Testis (tissue), 3 donors: ENCODE data around the gene XG. TPM values are rescaled to one million over a fixed set of nuclear protein-coding genes. Genes with fewer than 3 reads are reported as not detected.
"Not testable (repeated sequence)": the region's sequence is repeated elsewhere in the genome, so short reads cannot be mapped to it uniquely, and the experiment has no call there.

ENCODE experiments used
- DNase-seq: peaks from one replicate; pipeline ENCODE4 v3.0.0-alpha.2; 2019
- H3K27ac ChIP-seq, 2 donors: fragments of 200-600 bp; sonication (generic); one replicate each; pipeline ENCODE4 v1.5.1; 2019
- H3K27me3 ChIP-seq: fragments of 200-600 bp; sonication (generic); one replicate; pipeline ENCODE4 v1.5.1; 2019
- H3K36me3 ChIP-seq: fragments of 200-600 bp; sonication (generic); one replicate; pipeline ENCODE4 v1.5.1; 2017; ENCODE audit warnings: low read depth; ENCODE audit errors: missing control alignments
- H3K4me1 ChIP-seq: fragments of 200-600 bp; sonication (generic); one replicate; pipeline ENCODE4 v1.5.1; 2019
- H3K4me3 ChIP-seq, 2 donors: fragments of 200-600 bp; sonication (generic); one replicate each; pipeline ENCODE4 v1.5.1; 2017 to 2019
- H3K9me3 ChIP-seq: fragments of 200-600 bp; sonication (generic); one replicate; pipeline ENCODE4 v1.5.1; 2017
- POLR2A ChIP-seq: fragments of 450-650 bp; IDR thresholded peaks from one replicate; pipeline ENCODE4 v1.6.1; 2017; ENCODE audit warnings: antibody characterized with exemption, mild to moderate bottlenecking, moderate library complexity
- WGBS, 2 donors: methylation state at CpG; one replicate each; pipeline ENCODE4 v1.1.5; 2018; 5-methylcytosine and 5-hydroxymethylcytosine counted together
- intact Hi-C: fragments of 100-400 bp; cut with DNase I; formaldehyde crosslinking; loops from one replicate; pipeline ENCODE4 v1.15.1; 2023; ENCODE audit warnings: low total_unique reads
- polyA plus RNA-seq: library from polyadenylated mRNA; stranded (reverse); fragments of 350-450 nt; fragmentation: Illumina TruSeq; extraction: RNeasy Lipid Tissue Mini Kit (QIAGEN cat#74804); gene quantifications from one replicate; pipeline ENCODE4 v1.2.3, GENCODE V29; 2014; ENCODE audit warnings: low read depth, low replicate concordance; ENCODE audit not compliant: insufficient read depth
- total RNA-seq, 2 donors: library from RNA; depleted of rRNA; stranded (reverse); fragments of >200 nt; gene quantifications; one replicate each; pipeline ENCODE4 v1.2.3, GENCODE V29; 2016
- TF ChIP-seq, protein P1 (sequence below), 3 experiments: fragments of 450-650 bp in 2 of 3; fragments of 200-600 bp in 1 of 3; sonication (generic) in 1 of 3; IDR thresholded peaks; one replicate each; pipeline ENCODE4 v1.5.1; 2016 to 2019; ENCODE audit warnings: antibody characterized with exemption in 3 of 3, mild to moderate bottlenecking in 2 of 3, moderate library complexity in 1 of 3

The XG gene
- total and polyA plus RNA-seq, 3 donors from 2014 or later = 0.19 to 0.88 (median 0.63) TPM

DNA sequence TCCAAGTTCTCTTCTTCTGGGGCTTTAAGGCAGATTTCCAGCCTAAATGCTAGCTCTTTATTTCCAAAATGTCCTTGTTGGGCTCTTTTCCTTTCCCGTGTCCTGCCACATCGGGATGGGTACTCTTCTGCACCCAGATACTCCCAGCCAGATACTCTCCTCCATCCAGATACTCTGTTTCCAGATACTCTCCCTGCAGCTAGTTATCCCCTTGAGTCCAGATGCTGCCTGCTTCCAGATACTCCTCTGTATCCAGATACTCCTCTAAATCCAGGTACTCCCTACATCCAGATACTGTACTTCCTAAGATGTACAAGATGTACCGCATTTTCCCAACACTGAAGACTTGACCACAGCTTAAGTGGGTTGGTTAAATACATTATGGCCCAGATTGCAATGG, 10.5 kb upstream of the XG start:
- Histone ChIP-seq H3K9me3 (no peaks in the 10 kb centered on the region), H3K4me1 (no peaks in the 10 kb centered on the region), H3K36me3 (no peaks in the 10 kb centered on the region), H3K4me3 (no peak overlapping the region), H3K27me3 (no peaks in the 10 kb centered on the region), H3K27ac (no peak overlapping the region)
- TF ChIP-seq, protein P1, sequence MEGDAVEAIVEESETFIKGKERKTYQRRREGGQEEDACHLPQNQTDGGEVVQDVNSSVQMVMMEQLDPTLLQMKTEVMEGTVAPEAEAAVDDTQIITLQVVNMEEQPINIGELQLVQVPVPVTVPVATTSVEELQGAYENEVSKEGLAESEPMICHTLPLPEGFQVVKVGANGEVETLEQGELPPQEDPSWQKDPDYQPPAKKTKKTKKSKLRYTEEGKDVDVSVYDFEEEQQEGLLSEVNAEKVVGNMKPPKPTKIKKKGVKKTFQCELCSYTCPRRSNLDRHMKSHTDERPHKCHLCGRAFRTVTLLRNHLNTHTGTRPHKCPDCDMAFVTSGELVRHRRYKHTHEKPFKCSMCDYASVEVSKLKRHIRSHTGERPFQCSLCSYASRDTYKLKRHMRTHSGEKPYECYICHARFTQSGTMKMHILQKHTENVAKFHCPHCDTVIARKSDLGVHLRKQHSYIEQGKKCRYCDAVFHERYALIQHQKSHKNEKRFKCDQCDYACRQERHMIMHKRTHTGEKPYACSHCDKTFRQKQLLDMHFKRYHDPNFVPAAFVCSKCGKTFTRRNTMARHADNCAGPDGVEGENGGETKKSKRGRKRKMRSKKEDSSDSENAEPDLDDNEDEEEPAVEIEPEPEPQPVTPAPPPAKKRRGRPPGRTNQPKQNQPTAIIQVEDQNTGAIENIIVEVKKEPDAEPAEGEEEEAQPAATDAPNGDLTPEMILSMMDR (IDR thresholded peaks at IDR 0.05) = no peak
- no peak for TF ChIP-seq POLR2A
- DNase-seq = no peak
- 96 to 97% methylated on average over 3 of the region's 3 CpGs for WGBS, 2 donors
- intact Hi-C loops = no loop called here

DNA sequence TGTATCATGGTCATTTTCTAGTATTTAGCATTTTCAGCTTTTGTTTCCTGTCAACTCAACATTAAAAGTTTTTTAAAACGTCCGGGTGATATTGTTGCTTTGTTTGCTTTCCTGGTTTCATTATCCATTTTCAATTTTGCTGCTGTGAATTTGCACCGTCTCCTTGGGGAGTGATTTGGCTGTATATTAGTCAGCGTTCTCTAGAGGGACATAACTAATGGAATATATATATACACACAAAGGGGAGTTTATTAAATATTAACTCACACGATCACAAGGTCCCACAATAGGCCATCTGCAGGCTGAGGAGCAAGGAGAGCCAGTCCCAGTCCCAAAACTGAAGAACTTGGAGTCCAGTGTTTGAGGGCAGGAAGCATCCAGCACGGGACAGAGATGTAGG, 5.6 kb upstream of the XG start:
- H3K4me1 ChIP-seq, DNase-seq, H3K36me3 ChIP-seq, H3K9me3 ChIP-seq, intact Hi-C loops, H3K4me3 ChIP-seq, H3K27me3 ChIP-seq: not testable (repeated sequence)
- 48 to 57% methylated on average over 6 of the region's 6 CpGs for WGBS, 2 donors
- peak overlapping the region in 1 of 2 donors; percentile 11 for H3K27ac ChIP-seq

DNA sequence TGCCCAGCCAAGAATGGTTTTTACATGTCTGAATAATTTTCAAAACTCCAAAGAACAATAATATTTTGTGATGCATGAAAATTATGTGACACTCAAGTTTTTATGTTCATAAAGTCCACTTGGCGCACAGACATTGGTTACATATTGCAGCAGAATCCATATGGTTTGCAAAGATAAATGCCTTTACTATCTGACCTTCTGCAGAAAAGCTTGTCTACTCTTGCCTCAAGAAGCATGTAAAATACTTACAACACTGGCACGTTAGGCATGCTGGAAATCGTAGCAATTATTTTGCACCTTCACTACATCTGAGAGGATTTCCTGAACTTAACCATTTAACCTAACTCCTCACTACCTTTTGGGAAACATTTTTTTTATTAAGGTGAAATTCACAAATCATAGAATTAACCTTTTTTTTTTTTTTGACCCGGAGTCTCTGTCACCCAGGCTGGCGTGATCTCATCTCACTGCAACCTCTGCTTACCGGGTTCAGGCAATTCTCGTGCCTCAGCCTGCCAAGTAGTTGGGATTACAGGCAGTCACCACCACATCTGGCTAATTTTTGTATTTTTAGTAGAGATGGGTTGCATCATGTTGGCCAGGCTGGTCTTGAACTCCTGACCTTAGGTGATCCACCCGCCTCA, 3.5 kb upstream of the XG start:
- no peaks in the 10 kb centered on the region for H3K4me1 ChIP-seq
- H3K36me3 ChIP-seq = no peaks in the 10 kb centered on the region
- DNase-seq = no peak
- no peak overlapping the region for H3K27ac ChIP-seq
- no peak for TF ChIP-seq POLR2A
- TF ChIP-seq, protein P1 (IDR thresholded peaks at IDR 0.05) = no peak
- H3K9me3 ChIP-seq = no peaks in the 10 kb centered on the region
- intact Hi-C loops = no loop called here
- H3K4me3 ChIP-seq = no peak overlapping the region
- WGBS, 2 donors = 83 to 90% methylated on average over 8 of the region's 8 CpGs
- no peaks in the 10 kb centered on the region for H3K27me3 ChIP-seq

DNA sequence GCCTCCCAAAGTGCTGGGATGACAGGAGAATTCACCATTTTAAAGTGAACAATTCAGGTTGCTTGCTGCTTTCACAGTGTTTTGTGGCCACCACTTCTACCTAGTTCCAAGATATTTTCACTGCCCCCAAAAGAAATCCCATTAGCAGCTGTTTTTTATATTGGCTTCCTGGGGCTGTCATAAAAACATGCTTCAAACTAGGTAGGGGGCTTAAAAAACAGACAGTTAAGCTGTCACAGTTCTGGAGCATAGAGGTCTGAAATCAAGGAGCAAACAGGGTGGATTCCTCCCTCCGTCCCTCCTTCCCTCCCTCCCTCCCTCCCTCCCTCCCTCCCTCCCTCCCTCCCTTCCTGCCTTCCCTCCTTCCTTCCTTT, 3.0 kb upstream of the XG start:
- Histone ChIP-seq H3K4me1 (no peaks in the 10 kb centered on the region), H3K27me3 (no peaks in the 10 kb centered on the region), H3K9me3 (no peaks in the 10 kb centered on the region), H3K4me3 (no peak overlapping the region), H3K27ac (no peak overlapping the region), H3K36me3 (no peaks in the 10 kb centered on the region)
- no peak for DNase-seq
- intact Hi-C loops = no loop called here
- TF ChIP-seq, protein P1 (IDR thresholded peaks at IDR 0.05) = no peak
- TF ChIP-seq POLR2A = no peak
- 33 to 57% methylated on average over 1 of the region's 1 CpG for WGBS, 2 donors

DNA sequence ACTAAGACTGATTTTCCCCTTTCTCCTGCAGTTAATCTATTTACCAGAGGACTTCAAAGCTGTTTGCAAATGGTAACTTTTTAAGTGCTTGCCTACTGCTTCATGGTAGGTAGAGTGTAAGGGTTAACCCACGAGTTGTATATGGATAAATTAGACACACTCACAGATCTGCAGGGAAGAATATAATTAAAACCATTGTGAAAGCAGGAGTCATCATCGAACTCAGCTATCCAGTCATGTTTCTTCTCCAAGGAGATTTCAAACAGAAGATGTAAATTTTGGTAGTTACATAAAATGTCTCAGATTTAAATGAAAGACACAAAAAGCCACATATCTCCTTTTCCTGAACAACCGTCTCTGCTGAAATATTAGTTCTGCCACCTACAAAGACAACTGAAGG, 549 bp upstream of the XG start:
- no peaks in the 10 kb centered on the region for H3K4me1 ChIP-seq
- no peak overlapping the region for H3K4me3 ChIP-seq
- no peaks in the 10 kb centered on the region for H3K36me3 ChIP-seq
- H3K9me3 ChIP-seq = no peaks in the 10 kb centered on the region
- 60 to 73% methylated on average over 3 of the region's 3 CpGs for WGBS, 2 donors
- intact Hi-C loops = no loop called here
- no peak for DNase-seq
- no peak overlapping the region for H3K27ac ChIP-seq
- no peaks in the 10 kb centered on the region for H3K27me3 ChIP-seq
- TF ChIP-seq POLR2A = no peak
- TF ChIP-seq, protein P1 (IDR thresholded peaks at IDR 0.05) = no peak

DNA sequence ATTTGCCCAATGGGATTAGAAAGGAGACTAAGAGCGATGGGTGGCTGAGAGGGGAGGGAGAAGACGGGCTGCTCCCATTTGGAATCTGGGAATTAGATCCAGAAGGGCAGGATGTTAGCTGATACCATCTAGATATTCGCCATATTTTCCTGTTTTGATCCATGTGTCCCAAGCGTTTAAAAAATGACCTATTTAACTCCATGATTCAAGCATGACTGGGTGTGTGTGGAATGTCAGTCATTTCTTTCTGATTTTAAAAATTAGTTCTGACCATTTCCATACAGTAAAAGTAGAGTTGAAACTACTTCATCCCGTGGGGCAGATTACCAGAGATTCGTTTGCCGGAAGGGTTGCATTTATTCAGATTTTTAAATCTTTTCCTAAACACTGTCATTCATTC, 601 bp downstream of the XG start:
- H3K4me3 ChIP-seq, H3K9me3 ChIP-seq, H3K27ac ChIP-seq, intact Hi-C loops, H3K36me3 ChIP-seq, H3K4me1 ChIP-seq, H3K27me3 ChIP-seq, DNase-seq: not testable (repeated sequence)
- 92 to 94% methylated on average over 7 of the region's 7 CpGs for WGBS, 2 donors

DNA sequence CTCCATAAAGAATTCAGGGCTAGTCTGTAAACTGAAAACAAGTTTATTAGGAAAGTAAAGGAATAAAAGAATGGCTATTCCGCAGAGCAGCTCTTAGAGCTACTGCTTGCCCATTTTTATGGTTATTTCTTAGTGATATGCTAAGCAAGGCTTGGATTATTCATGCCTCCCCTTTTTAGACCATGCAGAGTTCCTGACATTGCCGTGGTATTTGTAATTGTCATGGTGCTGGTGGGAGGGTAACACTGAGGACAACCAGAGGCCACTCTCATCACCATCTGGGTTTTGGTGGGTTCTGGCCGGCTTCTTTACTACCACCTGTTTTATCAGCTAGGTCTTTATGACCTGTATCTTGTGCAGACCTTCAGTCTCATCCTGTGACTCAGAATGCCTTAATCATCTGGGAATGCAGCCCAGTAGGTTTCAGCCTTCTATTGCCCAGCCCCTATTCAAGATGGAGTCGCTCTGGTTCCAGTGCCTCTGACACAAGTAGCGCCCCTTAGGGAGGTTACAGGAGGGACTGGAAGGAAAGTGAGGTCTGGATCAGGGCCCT, 3.4 kb downstream of the XG start:
- H3K27ac ChIP-seq, H3K36me3 ChIP-seq, H3K4me1 ChIP-seq, intact Hi-C loops, H3K4me3 ChIP-seq, H3K27me3 ChIP-seq, DNase-seq, H3K9me3 ChIP-seq: not testable (repeated sequence)
- 80 to 81% methylated on average over 4 to 5 of the region's 5 CpGs for WGBS, 2 donors
